ENCODE results near the gene NAP1L1. TPM values are rescaled to one million over a fixed set of nuclear protein-coding genes. Genes with fewer than 3 reads are reported as not detected.

The NAP1L1 gene
- total and polyA plus RNA-seq, 2 experiments from 2014 or later, result 180 to 190 TPM

GRCh38 chr12:76119887-76120286 lies 35.4 kb upstream of the NAP1L1 start:
- no peak for TF ChIP-seq EZH2phosphoT487 (IDR thresholded peaks at IDR 0.05; ENCODE audit: insufficient read depth, low read depth)
- TF ChIP-seq EZH2 (IDR thresholded peaks at IDR 0.05; ENCODE audit: insufficient read depth, poor library complexity, severe bottlenecking), result no peak
- 95% methylated on average over 6 of the region's 6 CpGs for WGBS, 2 experiments (ENCODE audit: low coverage in 1 of 2, low lambda C conversion rate in 2 of 2, missing lambda C conversion rate in 2 of 2)
- H3K79me2 ChIP-seq (ENCODE audit: insufficient read depth), result no peaks in the 10 kb centered on the region
- no peak overlapping the region for H2AFZ ChIP-seq
- H3K9ac ChIP-seq, result no peak overlapping the region
- no peak overlapping the region for H3K4me3 ChIP-seq
- H3K4me2 ChIP-seq (ENCODE audit: unreplicated experiment), result no peak overlapping the region
- no peaks in the 10 kb centered on the region for H3K27me3 ChIP-seq (replicated peaks; ENCODE audit: insufficient read depth)
- no peaks in the 10 kb centered on the region for H3K36me3 ChIP-seq (ENCODE audit: low read depth)
- in situ Hi-C loops (cut with MboI), result no loop called here
- H3K9me3 ChIP-seq (ENCODE audit: low read depth), result no peaks in the 10 kb centered on the region
- H3F3A ChIP-seq (ENCODE audit: insufficient read depth), result peaks cover 18% of the 10 kb centered on the region
- H4K20me1 ChIP-seq (ENCODE audit: insufficient read depth), result no peaks in the 10 kb centered on the region
- H3K9me2 ChIP-seq (ENCODE audit: insufficient read depth), result no peaks in the 10 kb centered on the region
- H3K27ac ChIP-seq, result no peak overlapping the region
- H3K4me1 ChIP-seq (ENCODE audit: insufficient read depth), result peaks cover 21% of the 10 kb centered on the region
- no peak for DNase-seq

DNA sequence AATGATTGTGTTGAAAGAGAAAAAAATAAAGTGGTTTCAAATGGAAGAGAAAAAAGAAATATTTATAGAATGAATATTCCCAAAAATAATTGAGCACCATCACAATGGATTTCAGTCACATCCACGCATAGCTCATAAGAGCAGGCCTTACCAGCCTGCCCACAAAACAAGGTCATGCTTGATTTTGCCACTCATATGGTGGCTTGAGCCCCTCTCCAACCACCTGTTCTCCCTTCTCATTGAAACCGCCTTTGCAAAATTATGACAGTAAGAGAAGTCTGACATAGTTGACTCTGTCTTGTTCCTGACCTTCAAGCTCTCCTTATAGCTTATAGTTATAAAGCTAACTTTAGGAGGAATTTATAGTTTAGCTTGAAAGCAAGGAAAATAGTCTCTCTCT lies 33.3 kb upstream of the NAP1L1 start:
- Histone ChIP-seq H3K27ac (no peak overlapping the region), H3K27me3 (replicated peaks; ENCODE audit: insufficient read depth) (no peaks in the 10 kb centered on the region), H3K79me2 (ENCODE audit: insufficient read depth) (no peaks in the 10 kb centered on the region), H4K20me1 (ENCODE audit: insufficient read depth) (no peaks in the 10 kb centered on the region), H3K9ac (no peak overlapping the region), H3K9me3 (ENCODE audit: low read depth) (no peaks in the 10 kb centered on the region), H3K4me1 (ENCODE audit: insufficient read depth) (peaks cover 2% of the 10 kb centered on the region; the same call in 1 of the 2 replicates), H3K9me2 (ENCODE audit: insufficient read depth) (no peaks in the 10 kb centered on the region), H3K36me3 (ENCODE audit: low read depth) (no peaks in the 10 kb centered on the region), H3K4me3 (no peak overlapping the region), H3K4me2 (ENCODE audit: unreplicated experiment) (no peak overlapping the region), H2AFZ (no peak overlapping the region), H3F3A (ENCODE audit: insufficient read depth) (peaks cover 2% of the 10 kb centered on the region; the same call in 1 of the 2 replicates)
- no peak for TF ChIP-seq EZH2phosphoT487 (IDR thresholded peaks at IDR 0.05; ENCODE audit: insufficient read depth, low read depth)
- TF ChIP-seq EZH2 (IDR thresholded peaks at IDR 0.05; ENCODE audit: insufficient read depth, poor library complexity, severe bottlenecking), result no peak
- in situ Hi-C loops (cut with MboI), result no loop called here
- DNase-seq, result no peak
- 95 to 97% methylated on average over 2 of the region's 2 CpGs for WGBS, 2 experiments (ENCODE audit: low coverage in 1 of 2, low lambda C conversion rate in 2 of 2, missing lambda C conversion rate in 2 of 2)

GRCh38 chr12:76117067-76117691 lies 32.7 kb upstream of the NAP1L1 start:
- no peak for DNase-seq
- Histone ChIP-seq H3K4me1 (ENCODE audit: insufficient read depth) (no peaks in the 10 kb centered on the region), H3K27ac (no peak overlapping the region), H2AFZ (no peak overlapping the region), H3K4me3 (no peak overlapping the region), H3K27me3 (replicated peaks; ENCODE audit: insufficient read depth) (no peaks in the 10 kb centered on the region), H3F3A (ENCODE audit: insufficient read depth) (no peaks in the 10 kb centered on the region), H3K9me3 (ENCODE audit: low read depth) (no peaks in the 10 kb centered on the region), H3K9me2 (ENCODE audit: insufficient read depth) (no peaks in the 10 kb centered on the region), H3K9ac (no peak overlapping the region), H4K20me1 (ENCODE audit: insufficient read depth) (no peaks in the 10 kb centered on the region), H3K79me2 (ENCODE audit: insufficient read depth) (no peaks in the 10 kb centered on the region), H3K36me3 (ENCODE audit: low read depth) (no peaks in the 10 kb centered on the region), H3K4me2 (ENCODE audit: unreplicated experiment) (no peak overlapping the region)
- TF ChIP-seq EZH2phosphoT487 (IDR thresholded peaks at IDR 0.05; ENCODE audit: insufficient read depth, low read depth) (no peak), EZH2 (IDR thresholded peaks at IDR 0.05; ENCODE audit: insufficient read depth, poor library complexity, severe bottlenecking) (no peak)
- WGBS, 2 experiments (ENCODE audit: low coverage in 1 of 2, low lambda C conversion rate in 2 of 2, missing lambda C conversion rate in 2 of 2), result 89 to 94% methylated on average over 3 of the region's 3 CpGs
- in situ Hi-C loops (cut with MboI), result no loop called here

GRCh38 chr12:76113800-76114757 lies 29.6 kb upstream of the NAP1L1 start:
- H3F3A ChIP-seq (ENCODE audit: insufficient read depth), result no peaks in the 10 kb centered on the region
- H3K4me3 ChIP-seq, result no peak overlapping the region
- no peak overlapping the region for H3K4me2 ChIP-seq (ENCODE audit: unreplicated experiment)
- no peaks in the 10 kb centered on the region for H3K9me3 ChIP-seq (ENCODE audit: low read depth)
- no peaks in the 10 kb centered on the region for H3K79me2 ChIP-seq (ENCODE audit: insufficient read depth)
- H3K9ac ChIP-seq, result no peak overlapping the region
- H3K27ac ChIP-seq, result no peak overlapping the region
- H3K27me3 ChIP-seq (replicated peaks; ENCODE audit: insufficient read depth), result no peaks in the 10 kb centered on the region
- no peaks in the 10 kb centered on the region for H4K20me1 ChIP-seq (ENCODE audit: insufficient read depth)
- in situ Hi-C loops (cut with MboI), result no loop called here
- H2AFZ ChIP-seq, result no peak overlapping the region
- H3K4me1 ChIP-seq (ENCODE audit: insufficient read depth), result no peaks in the 10 kb centered on the region
- WGBS, 2 experiments (ENCODE audit: low coverage in 1 of 2, low lambda C conversion rate in 2 of 2, missing lambda C conversion rate in 2 of 2), result 66 to 74% methylated on average over 7 of the region's 7 CpGs
- no peaks in the 10 kb centered on the region for H3K36me3 ChIP-seq (ENCODE audit: low read depth)
- TF ChIP-seq EZH2 (IDR thresholded peaks at IDR 0.05; ENCODE audit: insufficient read depth, poor library complexity, severe bottlenecking) (no peak), EZH2phosphoT487 (IDR thresholded peaks at IDR 0.05; ENCODE audit: insufficient read depth, low read depth) (no peak)
- DNase-seq, result no peak
- H3K9me2 ChIP-seq (ENCODE audit: insufficient read depth), result no peaks in the 10 kb centered on the region

Data from GM23248 (cell line).